Measurements from ENCODE around the gene TLX1. TPM values are rescaled to one million over a fixed set of nuclear protein-coding genes. Genes with fewer than 3 reads are reported as not detected.

The TLX1 gene
- not detected for total RNA-seq

GRCh38 chr10:101130984-101131961, at the start of gene TLX1:
TSS of gene TLX1 (plus strand) at chr10:101131300. CDS start at chr10:101131542, 242 bp downstream.

Other genes starting within 250 kb of the TLX1 start
- 64.1 TPM for gene SLF2, start 218.3 kb upstream of the TLX1 start, total RNA-seq
- gene SEMA4G, start 161.8 kb upstream of the TLX1 start, total RNA-seq: 6.6 TPM
- 50.3 TPM for gene MRPL43, start 143.8 kb upstream of the TLX1 start, total RNA-seq
- 8.5 TPM for gene TWNK, start 143.8 kb upstream of the TLX1 start, total RNA-seq
- 62.8 TPM for gene LZTS2, start 131.5 kb upstream of the TLX1 start, total RNA-seq
- gene PDZD7, start 100.2 kb upstream of the TLX1 start, total RNA-seq: 2.1 TPM
- 82.1 TPM for gene SFXN3, start 100.1 kb upstream of the TLX1 start, total RNA-seq
- 24.5 TPM for gene KAZALD1, start 69.3 kb upstream of the TLX1 start, total RNA-seq
- not detected for gene LBX1, start 98.2 kb downstream of the TLX1 start, total RNA-seq
- 37.6 TPM for gene BTRC, start 222.9 kb downstream of the TLX1 start, total RNA-seq